HepG2 (cell line): Measurements from ENCODE around the gene COPS4. TPM values are rescaled to one million over a fixed set of nuclear protein-coding genes. Genes with fewer than 3 reads are reported as not detected.

Experiments
- BRD4 ChIP-seq: sonication (generic); formaldehyde crosslinking; IDR thresholded peaks from 2 replicates; pipeline ENCODE4 v1.4.0; 2020; ENCODE audit warnings: missing genetic modification reagents
- CEBPG ChIP-seq: IDR thresholded peaks from 2 replicates; pipeline ENCODE4 v1.6.1; 2016
- DR1 ChIP-seq: sonication (generic); formaldehyde crosslinking; IDR thresholded peaks from 2 replicates; pipeline ENCODE4 v1.8.0; 2021; ENCODE audit warnings: mild to moderate bottlenecking, missing genetic modification reagents, inconsistent platforms
- HIC2 ChIP-seq: sonication (generic); formaldehyde crosslinking; IDR thresholded peaks from 2 replicates; pipeline ENCODE4 v1.9.0; 2022; ENCODE audit warnings: low read depth, missing genetic modification reagents
- HNF4G ChIP-seq, 2 experiments: sonication (generic) in 1 of 2; formaldehyde crosslinking in 1 of 2; IDR thresholded peaks; 2 replicates each; pipeline versions ENCODE4 v1.4.0 to v1.6.1; 2011 to 2020; ENCODE audit warnings: borderline replicate concordance in 2 of 2, low read depth in 2 of 2, mild to moderate bottlenecking in 2 of 2, low read length in 1 of 2, missing genetic modification reagents in 1 of 2, moderate library complexity in 1 of 2
- HNRNPUL1 ChIP-seq: fragments of 200-400 bp; formaldehyde crosslinking; IDR thresholded peaks from 2 replicates; pipeline ENCODE4 v1.6.1; 2017; ENCODE audit warnings: low read depth, mild to moderate bottlenecking, low read length, moderate library complexity
- KDM2A ChIP-seq: sonication (generic); formaldehyde crosslinking; IDR thresholded peaks from 2 replicates; pipeline ENCODE4 v1.4.0; 2020; ENCODE audit warnings: low read depth, missing genetic modification reagents, borderline replicate concordance
- MXD3 ChIP-seq: IDR thresholded peaks from 2 replicates; pipeline ENCODE4 v1.6.1; 2016; ENCODE audit warnings: mild to moderate bottlenecking, missing biosample characterization, missing genetic modification reagents
- PAX8 ChIP-seq: sonication (generic); formaldehyde crosslinking; IDR thresholded peaks from 2 replicates; pipeline ENCODE4 v1.8.0; 2022; ENCODE audit warnings: mild to moderate bottlenecking, missing genetic modification reagents, borderline replicate concordance
- PHF21A ChIP-seq: sonication (generic); formaldehyde crosslinking; IDR thresholded peaks from 2 replicates; pipeline ENCODE4 v1.5.0; 2020; ENCODE audit warnings: mild to moderate bottlenecking, missing genetic modification reagents
- RNF2 ChIP-seq: fragments of 450-650 bp; conservative IDR thresholded peaks from 2 replicates; pipeline ENCODE4 v1.6.1; 2016; ENCODE audit warnings: low read depth
- SMAD1 ChIP-seq: sonication (generic); formaldehyde crosslinking; IDR thresholded peaks from 2 replicates; pipeline ENCODE4 v1.4.0; 2020; ENCODE audit warnings: missing genetic modification reagents, low read depth, mild to moderate bottlenecking, borderline replicate concordance
- SMC3 ChIP-seq: IDR thresholded peaks from 2 replicates; pipeline ENCODE4 v1.6.1; 2011; ENCODE audit warnings: low read length, improper control_type of control experiment
- SUZ12 ChIP-seq: fragments of 150-350 bp; IDR thresholded peaks from 2 replicates; pipeline ENCODE4 v1.6.1; 2014; ENCODE audit warnings: low read depth, low read length
- TBX3 ChIP-seq: fragments of 450-650 bp; IDR thresholded peaks from 2 replicates; pipeline ENCODE4 v1.6.1; 2017; ENCODE audit warnings: antibody characterized with exemption, mild to moderate bottlenecking, inconsistent platforms, borderline replicate concordance
- XBP1 ChIP-seq: sonication (generic); formaldehyde crosslinking; IDR thresholded peaks from 2 replicates; pipeline ENCODE4 v1.5.0; 2020; ENCODE audit warnings: missing genetic modification reagents
- ZNF546 ChIP-seq: sonication (generic); formaldehyde crosslinking; conservative IDR thresholded peaks from 2 replicates; pipeline ENCODE4 v1.8.1; 2023; ENCODE audit warnings: mild to moderate bottlenecking, missing genetic modification reagents
- ZNF564 ChIP-seq: sonication (generic); formaldehyde crosslinking; IDR thresholded peaks from 2 replicates; pipeline ENCODE4 v1.8.1; 2023; ENCODE audit warnings: mild to moderate bottlenecking, missing genetic modification reagents
- ZNF773 ChIP-seq: sonication (generic); formaldehyde crosslinking; IDR thresholded peaks from 2 replicates; pipeline ENCODE4 v1.4.0; 2020; ENCODE audit warnings: missing genetic modification reagents, borderline replicate concordance
- ZSCAN22 ChIP-seq: sonication (generic); formaldehyde crosslinking; IDR thresholded peaks from 2 replicates; pipeline ENCODE4 v1.4.0; 2020; ENCODE audit warnings: mild to moderate bottlenecking, missing genetic modification reagents
- polyA plus RNA-seq, 8 experiments: library from polyadenylated mRNA; depleted of rRNA in 3 of 8; stranded (reverse) in 7 of 8; unstranded in 1 of 8; fragments of >200 nt; fragmentation: Illumina TruSeq in 4 of 8; extraction: Trizol in 4 of 8; gene quantifications; 2 replicates each; pipeline versions ENCODE4 v1.2.1 to v1.2.3, GENCODE V29; 2011 to 2016; ENCODE audit warnings: low read depth in 4 of 8, missing spikeins in 1 of 8, mixed read lengths in 1 of 8; ENCODE audit not compliant: insufficient read depth in 1 of 8
- total RNA-seq, 5 experiments: library from RNA; depleted of rRNA; stranded (reverse); fragments of >200 nt; fragmentation: Illumina TruSeq; extraction: Trizol; gene quantifications; 2 replicates each; pipeline ENCODE4 v1.2.3, GENCODE V29; 2016; ENCODE audit warnings: low read depth in 1 of 5
- TF ChIP-seq, protein P1 (sequence below): sonication (generic); formaldehyde crosslinking; IDR thresholded peaks from 2 replicates; pipeline ENCODE4 v1.4.0; 2020; ENCODE audit warnings: missing genetic modification reagents, borderline replicate concordance
- TF ChIP-seq, protein P2 (sequence below): sonication (generic); formaldehyde crosslinking; IDR thresholded peaks from 2 replicates; pipeline ENCODE4 v1.8.1; 2023; ENCODE audit warnings: mild to moderate bottlenecking, moderate library complexity, missing genetic modification reagents

COPS4 gene
- total and polyA plus RNA-seq, 2 of the 13 experiments (the other 11 are each of a cell fraction or from before 2014, with no cell fraction given) = 28.8 to 52.5 TPM

GRCh38 chr4:83034630-83035494 is at the start of gene COPS4 (continued):
- TF ChIP-seq SUZ12 (no peak), KDM2A (peak; percentile 62; the same call in 1 of the 2 replicates), HIC2 (CRISPR knock-in tag) (no peak), DR1 (CRISPR knock-in tag) (peak; percentile 89), PHF21A (CRISPR knock-in tag) (peak; percentile 98), XBP1 (CRISPR knock-in tag) (no peak), RNF2 (no peak), CEBPG (CRISPR knock-in tag) (peak; percentile 57), HNF4G (IDR thresholded peaks at IDR 0.05; ENCODE audit: borderline replicate concordance, low read depth, low read length) (peak; percentile 93), HNF4G (CRISPR knock-in tag; IDR thresholded peaks at IDR 0.05; ENCODE audit: borderline replicate concordance, low read depth) (peak; percentile 85; the same call in 1 of the 2 replicates), ZSCAN22 (no peak), PAX8 (CRISPR knock-in tag) (0 out of 2 replicates have a peak, but pooled peaks have one; percentile 66), MXD3 (CRISPR knock-in tag) (no peak), ZNF773 (no peak), HNRNPUL1 (no peak), BRD4 (CRISPR knock-in tag) (peak; percentile 77; the same call in 1 of the 2 replicates), TBX3 (peak; percentile 76; the same call in 1 of the 2 replicates), ZNF546 (CRISPR knock-in tag) (0 out of 2 replicates have a peak, but pooled peaks have one; percentile 52), SMC3 (0 out of 2 replicates have a peak, but pooled peaks have one; percentile 5), ZNF564 (CRISPR knock-in tag) (peak; percentile 79; the same call in 1 of the 2 replicates), SMAD1 (CRISPR knock-in tag) (peak; percentile 71; the same call in 1 of the 2 replicates)
- TF ChIP-seq, protein P1, sequence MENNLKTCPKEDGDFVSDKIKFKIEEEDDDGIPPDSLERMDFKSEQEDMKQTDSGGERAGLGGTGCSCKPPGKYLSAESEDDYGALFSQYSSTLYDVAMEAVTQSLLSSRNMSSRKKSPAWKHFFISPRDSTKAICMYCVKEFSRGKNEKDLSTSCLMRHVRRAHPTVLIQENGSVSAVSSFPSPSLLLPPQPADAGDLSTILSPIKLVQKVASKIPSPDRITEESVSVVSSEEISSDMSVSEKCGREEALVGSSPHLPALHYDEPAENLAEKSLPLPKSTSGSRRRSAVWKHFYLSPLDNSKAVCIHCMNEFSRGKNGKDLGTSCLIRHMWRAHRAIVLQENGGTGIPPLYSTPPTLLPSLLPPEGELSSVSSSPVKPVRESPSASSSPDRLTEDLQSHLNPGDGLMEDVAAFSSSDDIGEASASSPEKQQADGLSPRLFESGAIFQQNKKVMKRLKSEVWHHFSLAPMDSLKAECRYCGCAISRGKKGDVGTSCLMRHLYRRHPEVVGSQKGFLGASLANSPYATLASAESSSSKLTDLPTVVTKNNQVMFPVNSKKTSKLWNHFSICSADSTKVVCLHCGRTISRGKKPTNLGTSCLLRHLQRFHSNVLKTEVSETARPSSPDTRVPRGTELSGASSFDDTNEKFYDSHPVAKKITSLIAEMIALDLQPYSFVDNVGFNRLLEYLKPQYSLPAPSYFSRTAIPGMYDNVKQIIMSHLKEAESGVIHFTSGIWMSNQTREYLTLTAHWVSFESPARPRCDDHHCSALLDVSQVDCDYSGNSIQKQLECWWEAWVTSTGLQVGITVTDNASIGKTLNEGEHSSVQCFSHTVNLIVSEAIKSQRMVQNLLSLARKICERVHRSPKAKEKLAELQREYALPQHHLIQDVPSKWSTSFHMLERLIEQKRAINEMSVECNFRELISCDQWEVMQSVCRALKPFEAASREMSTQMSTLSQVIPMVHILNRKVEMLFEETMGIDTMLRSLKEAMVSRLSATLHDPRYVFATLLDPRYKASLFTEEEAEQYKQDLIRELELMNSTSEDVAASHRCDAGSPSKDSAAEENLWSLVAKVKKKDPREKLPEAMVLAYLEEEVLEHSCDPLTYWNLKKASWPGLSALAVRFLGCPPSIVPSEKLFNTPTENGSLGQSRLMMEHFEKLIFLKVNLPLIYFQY = 0 out of 2 replicates have a peak, but pooled peaks have one; percentile 48
- TF ChIP-seq, protein P2, sequence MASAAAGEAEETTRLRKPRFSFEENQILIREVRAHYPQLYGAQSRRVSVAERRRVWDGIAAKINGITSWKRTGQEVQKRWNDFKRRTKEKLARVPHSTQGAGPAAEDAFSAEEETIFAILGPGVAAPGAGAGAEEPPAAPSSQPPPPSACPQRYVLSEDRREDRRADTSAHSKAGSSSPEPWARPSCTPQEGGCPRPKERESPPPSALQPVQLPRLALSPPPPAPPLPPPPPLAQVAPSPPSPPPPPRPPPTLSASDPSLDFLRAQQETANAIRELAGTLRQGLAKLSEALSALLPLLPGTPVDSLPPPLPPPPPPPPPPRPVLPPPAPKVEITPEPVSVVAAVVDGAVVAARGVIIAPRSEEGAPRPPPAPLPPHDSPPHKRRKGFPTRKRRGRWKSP (CRISPR knock-in tag) = no peak; the same call in 1 of the 2 replicates
